Stimulated activated CD4-positive, alpha-beta T cell treated with anti-CD3 and anti-CD28 coated beads, Interleukin-15, amount 100 ng/mL, for 24 hours (primary cell): ENCODE results near the gene TNFSF12.
"Not testable (repeated sequence)": the region's sequence is repeated elsewhere in the genome, so short reads cannot be mapped to it uniquely, and the experiment has no call there.

Source experiments
- DNase-seq: peaks from one replicate; pipeline ENCODE4 v3.0.0-alpha.2; 2020

Gene TNFSF12

DNA sequence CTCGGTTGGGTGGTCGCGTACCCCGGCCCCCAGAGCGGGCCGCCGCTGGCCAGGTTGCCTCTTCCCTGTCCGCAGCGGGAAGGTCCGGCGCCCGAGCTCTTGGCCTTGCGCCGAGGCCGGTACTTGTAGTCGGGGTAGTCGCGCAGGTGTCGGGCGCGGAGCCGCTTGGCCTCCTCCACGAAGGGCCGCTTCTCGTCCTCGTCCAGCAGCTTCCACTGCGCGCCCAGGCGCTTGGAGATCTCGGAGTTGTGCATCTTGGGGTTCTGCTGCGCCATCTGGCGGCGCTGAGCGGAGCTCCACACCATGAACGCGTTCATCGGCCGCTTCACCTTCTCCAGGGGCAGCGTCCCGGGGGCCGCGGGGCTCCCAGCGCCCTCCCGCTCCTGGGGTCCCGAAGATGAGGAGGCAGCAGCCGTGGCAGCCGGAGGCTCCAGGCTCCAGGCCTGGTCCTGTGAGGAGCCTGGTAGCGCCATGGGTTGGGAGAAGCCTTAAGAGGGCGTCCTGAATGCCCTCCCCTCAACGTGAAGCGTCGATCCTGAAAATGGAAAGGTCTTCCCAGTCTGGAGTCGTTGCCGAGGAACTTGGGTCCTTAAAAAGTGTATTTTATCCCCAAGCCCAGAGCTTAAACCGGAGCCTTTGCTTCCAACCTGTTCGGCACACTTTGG lies 40.5 kb downstream of the TNFSF12 start:
- peak; percentile 75 for DNase-seq

- DNase-seq = no peak
Measured at GRCh38 chr17:7589891-7590691, 41.2 kb downstream of the TNFSF12 start, which contains the start of gene SOX15. Gene SOX15 (minus strand): TSS chr17:7590094. CDS start chr17:7589676, 418 bp downstream.

DNA sequence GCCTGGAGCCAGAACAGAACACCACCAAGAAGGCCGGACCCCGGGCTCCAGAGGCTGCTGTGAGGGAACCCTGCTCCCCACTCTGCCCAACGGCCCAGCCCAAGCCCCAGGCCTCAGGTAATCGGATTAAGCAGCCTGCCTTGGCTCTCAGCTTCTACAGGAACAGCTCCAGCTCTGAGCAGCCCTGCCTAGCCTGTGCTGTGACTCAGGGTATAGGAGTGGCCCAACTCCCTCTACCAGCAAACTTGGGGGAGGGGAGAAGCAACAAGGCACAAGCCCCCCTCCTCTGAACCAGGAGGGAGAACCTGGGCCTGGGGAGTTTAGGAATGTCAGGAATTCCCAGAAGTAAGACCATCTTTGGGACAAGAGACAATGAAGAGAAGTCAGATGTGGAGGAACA lies 41.9 kb downstream of the TNFSF12 start:
- DNase-seq = no peak

DNA sequence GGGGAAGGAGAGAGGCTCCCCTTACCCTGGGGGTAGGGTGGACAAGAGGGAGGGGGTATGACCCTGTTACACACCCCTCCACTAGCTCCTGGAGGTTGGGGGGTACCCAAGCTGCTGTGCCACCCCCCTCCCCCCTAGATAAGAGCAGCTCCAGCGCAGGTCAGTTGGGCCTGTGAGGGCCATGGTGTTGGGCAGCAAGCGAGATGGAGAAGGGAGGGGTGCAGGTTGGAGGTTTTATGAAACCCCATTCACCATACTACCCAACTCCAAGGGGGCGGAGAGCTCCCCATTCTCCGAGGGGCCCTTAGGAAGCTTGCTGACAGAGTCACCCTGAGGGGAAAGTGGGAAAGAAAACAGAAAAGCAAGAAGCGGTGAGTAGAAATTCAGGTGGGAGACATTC lies 42.7 kb downstream of the TNFSF12 start:
- no peak for DNase-seq

DNA sequence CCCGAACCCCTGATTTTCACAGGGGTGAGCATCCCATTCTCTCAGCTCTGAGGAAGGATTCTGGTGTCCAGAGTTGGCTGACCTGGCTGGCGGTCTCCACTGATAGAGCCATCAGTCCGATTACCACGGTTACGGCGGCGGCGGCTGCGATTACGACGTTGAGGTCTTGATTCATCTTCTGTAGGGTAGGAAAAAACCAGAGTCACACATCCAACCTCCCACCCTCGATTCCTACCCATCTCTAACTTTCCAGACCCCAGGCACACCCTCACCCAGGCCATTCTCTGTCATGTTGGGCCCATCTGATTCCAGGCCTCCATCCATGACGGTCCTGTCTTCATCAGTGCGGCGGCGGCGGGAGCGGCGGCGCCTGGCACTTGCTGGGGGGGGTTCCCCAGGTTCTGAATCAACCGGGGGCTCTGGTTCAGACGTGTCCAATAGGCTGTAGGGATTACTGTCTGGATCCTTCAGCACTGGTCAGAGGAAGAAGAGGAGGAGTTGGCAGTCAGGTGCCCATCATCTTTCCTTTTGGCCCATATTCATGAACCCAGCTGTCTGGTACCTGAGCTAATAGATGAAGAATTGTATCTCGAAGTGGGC lies 43.7 kb downstream of the TNFSF12 start:
- DNase-seq = no peak

GRCh38 chr17:7593296-7593695 lies 44.4 kb downstream of the TNFSF12 start:
- no peak for DNase-seq

GRCh38 chr17:7597561-7597960 lies 48.7 kb downstream of the TNFSF12 start:
- not testable (repeated sequence) for DNase-seq

GRCh38 chr17:7606280-7606679 lies 57.4 kb downstream of the TNFSF12 start:
- DNase-seq = no peak
